CD8-positive, alpha-beta memory T cell (primary cell): ENCODE measurements around the gene MAP3K14. TPM values are rescaled to one million over a fixed set of nuclear protein-coding genes. Genes with fewer than 3 reads are reported as not detected.

ENCODE experiments used
- CTCF ChIA-PET: fragments of 350-600 bp; sonication (Branson Sonifier 250); formaldehyde crosslinking; loops from one replicate; lab custom pipeline; 2021; ENCODE audit warnings: antibody characterized with exemption; lab: Charles Lee
- POLR2A ChIA-PET: fragments of 350-600 bp; sonication (Branson Sonifier 250); formaldehyde crosslinking; loops from one replicate; lab custom pipeline; 2021; ENCODE audit warnings: antibody characterized with exemption; lab: Charles Lee
- DNase-seq, 5 donors: peaks; one replicate each; pipeline versions ENCODE4 v3.0.0 to v3.0.0-alpha.2; 2020 to 2022; ENCODE audit warnings: mixed read lengths in 1 of 5
- H3K27ac ChIP-seq: one replicate; pipeline ENCODE4 v1.7.0; 2013; ENCODE audit warnings: low read depth, mild to moderate bottlenecking, low read length, moderate library complexity
- H3K27me3 ChIP-seq: 2 replicates; pipeline ENCODE4 v1.7.0; 2013; ENCODE audit warnings: low read length, mild to moderate bottlenecking; ENCODE audit not compliant: insufficient read depth, poor library complexity, severe bottlenecking
- H3K36me3 ChIP-seq: 2 replicates; pipeline ENCODE4 v1.7.0; 2013; ENCODE audit warnings: mild to moderate bottlenecking, low read length, moderate library complexity; ENCODE audit not compliant: insufficient read depth
- H3K4me1 ChIP-seq: 2 replicates; pipeline ENCODE4 v1.7.0; 2013; ENCODE audit warnings: mild to moderate bottlenecking, low read length, moderate library complexity; ENCODE audit not compliant: insufficient read depth
- H3K4me3 ChIP-seq: 2 replicates; pipeline ENCODE4 v1.7.0; 2013; ENCODE audit warnings: mild to moderate bottlenecking, low read length
- H3K9me3 ChIP-seq: 2 replicates; pipeline ENCODE4 v1.7.0; 2013; ENCODE audit warnings: mild to moderate bottlenecking, low read length
- H3K27ac Mint-ChIP-seq, 8 donors: one replicate each; pipeline ENCODE4 v1.8.0; 2020 to 2021; ENCODE audit warnings: mixed read lengths in 8 of 8, mild to moderate bottlenecking in 6 of 8, inconsistent platforms in 3 of 8, moderate library complexity in 3 of 8
- H3K27me3 Mint-ChIP-seq, 2 donors: one replicate each; pipeline ENCODE4 v1.8.0; 2020 to 2021; ENCODE audit warnings: mixed read lengths in 2 of 2, mild to moderate bottlenecking in 1 of 2, moderate library complexity in 1 of 2
- H3K36me3 Mint-ChIP-seq, 3 donors: one replicate each; pipeline ENCODE4 v1.8.0; 2020 to 2021; ENCODE audit warnings: mixed read lengths in 3 of 3, inconsistent platforms in 1 of 3, mild to moderate bottlenecking in 1 of 3
- H3K4me1 Mint-ChIP-seq, 3 donors: one replicate each; pipeline ENCODE4 v1.8.0; 2020 to 2021; ENCODE audit warnings: mixed read lengths in 3 of 3, inconsistent platforms in 1 of 3, mild to moderate bottlenecking in 1 of 3
- H3K4me3 Mint-ChIP-seq, 7 donors: one replicate each; pipeline ENCODE4 v1.8.0; 2020 to 2021; ENCODE audit warnings: mixed read lengths in 7 of 7, mild to moderate bottlenecking in 6 of 7, moderate library complexity in 4 of 7, inconsistent platforms in 2 of 7
- H3K9me3 Mint-ChIP-seq, 5 donors: one replicate each; pipeline ENCODE4 v1.8.0; 2020 to 2022; ENCODE audit warnings: mixed read lengths in 5 of 5, mild to moderate bottlenecking in 3 of 5, moderate library complexity in 2 of 5, inconsistent platforms in 1 of 5
- polyA plus RNA-seq: library from polyadenylated mRNA; unstranded; fragments of 300-500 nt; fragmentation: Illumina TruSeq; gene quantifications from one replicate; pipeline ENCODE4 v1.2.3, GENCODE V29; 2021
- total RNA-seq, 2 experiments: library from RNA; stranded (reverse); gene quantifications; one replicate each; pipeline ENCODE4 v1.2.3, GENCODE V29; 2021

MAP3K14 gene
- total and polyA plus RNA-seq, 3 experiments from 2014 or later = 9.0 to 62.4 (median 60.2) TPM

DNA sequence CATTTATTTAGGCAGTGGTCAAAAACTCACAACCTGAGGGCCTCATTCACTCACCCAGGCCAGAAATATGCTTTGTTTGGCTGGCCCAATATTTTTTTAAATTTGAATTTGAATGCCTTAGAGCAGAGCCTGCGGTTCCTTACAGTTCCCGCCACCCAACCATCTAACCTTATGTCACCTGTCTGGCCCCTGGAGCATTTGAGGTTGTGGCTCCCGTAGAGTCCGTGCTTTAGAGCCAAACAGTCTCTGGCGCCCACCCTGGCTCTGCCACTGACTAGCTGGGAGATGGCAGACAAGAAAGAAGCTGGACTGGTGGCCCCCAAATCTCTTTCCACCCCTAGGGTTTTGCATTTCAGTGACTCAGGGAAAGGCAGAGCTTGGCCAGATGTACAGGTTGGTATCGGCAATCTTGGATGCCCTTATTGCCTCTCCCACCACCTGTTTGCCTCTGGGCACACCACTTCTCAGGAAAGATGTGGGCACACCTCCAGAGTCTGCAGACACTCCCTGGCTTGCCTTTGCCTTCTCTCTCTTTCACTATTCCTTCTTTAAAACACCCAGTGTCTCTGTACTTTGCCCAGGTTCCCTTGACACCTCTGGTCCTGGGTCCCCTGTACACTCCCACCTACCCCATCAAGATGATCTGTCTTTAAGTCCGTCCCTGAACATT, 1.9 kb upstream of the MAP3K14 start:
- peaks cover 0 to 14% (median 0%) of the 10 kb centered on the region in 3 donors for H3K36me3 Mint-ChIP-seq
- Histone ChIP-seq H3K36me3 (no peaks in the 10 kb centered on the region), H3K9me3 (no peaks in the 10 kb centered on the region), H3K27ac (no peak overlapping the region), H3K27me3 (no peaks in the 10 kb centered on the region), H3K4me3 (no peak overlapping the region), H3K4me1 (peaks cover 72% of the 10 kb centered on the region)
- H3K4me1 Mint-ChIP-seq = peaks cover 61 to 75% (median 68%) of the 10 kb centered on the region in 3 donors
- peaks cover 0 to 5% of the 10 kb centered on the region in 2 donors for H3K27me3 Mint-ChIP-seq
- no peaks in the 10 kb centered on the region for H3K9me3 Mint-ChIP-seq
- ChIA-PET CTCF (interaction anchor here (0.7 to 4.4 kb wide), 10 partner anchors 8 to 170 kb away, joined by 3 to 47 read pairs (median 6); no protein-coding TSS in a partner anchor), POLR2A (no interaction called here)
- H3K27ac Mint-ChIP-seq = peak overlapping the region; percentile 11 to 98 (median 87)
- H3K4me3 Mint-ChIP-seq = peak overlapping the region in 2 of 7 donors; percentile 14 to 15
- DNase-seq = no peak

- Histone ChIP-seq H3K27ac (peak overlapping the region; percentile 66), H3K36me3 (no peaks in the 10 kb centered on the region), H3K4me1 (peaks cover 86% of the 10 kb centered on the region), H3K4me3 (peak overlapping the region; percentile 81), H3K9me3 (no peaks in the 10 kb centered on the region), H3K27me3 (no peaks in the 10 kb centered on the region)
- peaks cover 0 to 14% (median 0%) of the 10 kb centered on the region in 3 donors for H3K36me3 Mint-ChIP-seq
- H3K27me3 Mint-ChIP-seq = peaks cover 0 to 3% of the 10 kb centered on the region in 2 donors
- H3K4me3 Mint-ChIP-seq = peak overlapping the region; percentile 83 to 96 (median 90)
- DNase-seq = peak; percentile 99 to 100 (median 100)
- peaks cover 75 to 89% (median 82%) of the 10 kb centered on the region in 3 donors for H3K4me1 Mint-ChIP-seq
- ChIA-PET POLR2A (interaction anchor here (0.7 to 3.0 kb wide), 15 partner anchors 10 to 169 kb away, joined by 3 to 26 read pairs (median 5); partner anchors contain the start of genes FMNL1, HEXIM1 and HEXIM2), CTCF (interaction anchor here (0.6 to 4.4 kb wide), 28 partner anchors 9 to 168 kb away, joined by 3 to 47 read pairs (median 5); partner anchors contain the start of genes FMNL1, HEXIM1 and HEXIM2)
- H3K9me3 Mint-ChIP-seq = no peaks in the 10 kb centered on the region
- H3K27ac Mint-ChIP-seq = peak overlapping the region; percentile 83 to 98 (median 94)
Observed at GRCh38 chr17:45317111-45317928, 500 bp upstream of the MAP3K14 start.

- peak in 1 of 5 donors; percentile 27 for DNase-seq
- peaks cover 87% of the 10 kb centered on the region for H3K4me1 ChIP-seq
- H3K27me3 ChIP-seq = no peaks in the 10 kb centered on the region
- CTCF ChIA-PET = interaction anchor here (0.7 to 4.4 kb wide), 13 partner anchors 9 to 166 kb away, joined by 3 to 47 read pairs (median 7); partner anchors contain the start of gene HEXIM1
- H3K9me3 ChIP-seq = no peaks in the 10 kb centered on the region
- H3K27me3 Mint-ChIP-seq = peaks cover 0 to 3% of the 10 kb centered on the region in 2 donors
- peaks cover 0 to 23% (median 0%) of the 10 kb centered on the region in 3 donors for H3K36me3 Mint-ChIP-seq
- no peaks in the 10 kb centered on the region for H3K9me3 Mint-ChIP-seq
- H3K27ac ChIP-seq = peak overlapping the region; percentile 66
- peak overlapping the region; percentile 81 for H3K4me3 ChIP-seq
- peak overlapping the region; percentile 87 to 99 (median 94) for H3K27ac Mint-ChIP-seq
- POLR2A ChIA-PET = interaction anchor here (0.8 to 3.0 kb wide), 12 partner anchors 9 to 269 kb away, joined by 3 to 26 read pairs (median 6); partner anchors contain the start of genes FMNL1, HEXIM1 and HEXIM2
- peak overlapping the region; percentile 88 to 93 (median 90) for H3K4me3 Mint-ChIP-seq
- H3K36me3 ChIP-seq = no peaks in the 10 kb centered on the region
- peaks cover 75 to 89% (median 83%) of the 10 kb centered on the region in 3 donors for H3K4me1 Mint-ChIP-seq
Observed at GRCh38 chr17:45315648-45316433, 979 bp downstream of the MAP3K14 start.

DNA sequence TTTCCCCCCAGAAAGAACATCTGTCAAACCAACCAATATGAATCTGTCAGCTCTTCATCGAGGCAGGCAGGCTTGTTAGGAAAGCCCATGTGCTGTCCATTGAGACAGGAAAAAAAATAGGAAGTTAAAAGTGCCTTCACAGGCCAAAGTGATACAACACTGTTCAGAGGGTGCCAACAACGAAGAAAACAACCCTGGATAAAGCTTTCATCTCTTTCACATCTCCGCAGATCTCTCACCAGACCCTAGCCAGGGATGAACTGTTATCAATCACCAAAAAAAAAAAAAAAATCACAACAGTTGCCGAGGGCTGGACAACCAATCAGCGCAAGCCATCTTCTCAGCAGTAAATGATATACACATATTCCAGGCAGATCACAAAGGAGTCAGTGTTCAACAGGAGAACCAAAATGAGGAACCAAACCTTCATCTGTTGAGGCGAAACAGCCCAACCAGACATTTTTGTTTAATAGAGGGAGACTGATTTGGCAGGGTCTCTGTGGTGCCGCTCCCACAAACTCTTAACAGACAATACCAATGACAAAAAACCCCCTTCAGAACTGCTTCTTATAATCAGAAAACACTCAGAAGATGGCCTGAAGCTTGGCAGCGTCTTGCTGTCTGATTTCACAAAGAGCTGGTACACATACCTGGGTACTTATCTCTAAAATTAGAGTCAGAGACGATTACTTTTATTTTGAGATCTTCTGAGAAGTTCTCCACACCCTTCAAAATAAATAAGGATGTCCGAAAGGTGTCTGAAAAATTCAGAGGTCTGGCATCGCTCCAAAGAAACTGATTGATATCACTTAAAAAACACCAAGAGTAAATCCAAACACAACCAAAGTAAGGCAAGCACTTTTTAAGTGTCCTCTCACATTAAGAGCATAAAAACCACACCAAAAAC, 1.8 kb downstream of the MAP3K14 start:
- peak overlapping the region; percentile 81 for H3K4me3 ChIP-seq
- H3K9me3 Mint-ChIP-seq = no peaks in the 10 kb centered on the region
- H3K36me3 ChIP-seq = no peaks in the 10 kb centered on the region
- no peaks in the 10 kb centered on the region for H3K9me3 ChIP-seq
- H3K4me3 Mint-ChIP-seq = peak overlapping the region; percentile 88 to 93 (median 90)
- ChIA-PET POLR2A (interaction anchor here (0.6 to 3.0 kb wide), 10 partner anchors 12 to 166 kb away, joined by 3 to 26 read pairs (median 4); partner anchors contain the start of genes HEXIM1 and HEXIM2), CTCF (interaction anchor here (1.6 to 5.5 kb wide), 5 partner anchors 38 to 89 kb away, joined by 5 to 42 read pairs (median 15); no protein-coding TSS in a partner anchor)
- H3K4me1 Mint-ChIP-seq = peaks cover 77 to 89% (median 83%) of the 10 kb centered on the region in 3 donors
- peaks cover 0 to 3% of the 10 kb centered on the region in 2 donors for H3K27me3 Mint-ChIP-seq
- H3K36me3 Mint-ChIP-seq = peaks cover 0 to 30% (median 2%) of the 10 kb centered on the region in 3 donors
- H3K27me3 ChIP-seq = no peaks in the 10 kb centered on the region
- peak overlapping the region; percentile 87 to 99 (median 94) for H3K27ac Mint-ChIP-seq
- peaks cover 86% of the 10 kb centered on the region for H3K4me1 ChIP-seq
- peak overlapping the region; percentile 55 for H3K27ac ChIP-seq
- DNase-seq = no peak

DNA sequence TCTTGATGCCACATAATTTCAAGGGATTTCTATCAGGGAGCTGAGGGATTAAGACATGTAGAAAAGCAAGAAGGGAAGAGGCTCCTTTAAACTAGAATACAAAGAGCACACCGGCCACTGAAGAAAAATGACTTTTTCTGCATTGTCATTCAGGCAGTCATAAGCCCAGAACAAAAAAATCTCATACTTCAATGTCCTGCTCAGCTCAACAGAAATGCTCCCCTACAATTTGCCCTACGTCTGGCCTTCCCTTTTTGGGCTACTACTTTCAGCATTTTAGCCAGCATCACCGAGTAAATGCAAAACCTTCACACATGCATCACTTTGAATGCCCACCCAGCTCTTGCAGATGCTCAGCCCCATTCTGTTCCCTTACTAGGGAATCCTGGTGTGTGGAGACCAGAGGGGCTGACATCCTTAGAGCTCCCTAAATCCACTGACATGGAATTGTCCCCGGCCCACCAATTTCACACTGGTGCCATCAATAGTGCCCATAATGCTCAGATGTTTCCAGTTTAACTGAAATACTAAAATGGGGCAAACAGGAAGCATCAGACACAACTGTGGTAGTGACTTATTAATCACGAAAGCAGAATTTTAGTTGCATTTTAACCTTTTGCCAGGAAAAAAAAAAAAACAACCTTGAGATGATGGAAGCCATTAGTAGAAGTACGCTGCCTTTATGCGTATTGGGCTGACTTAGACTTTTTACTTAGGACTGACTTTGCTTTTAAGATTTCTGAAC, 2.7 kb downstream of the MAP3K14 start:
- Histone ChIP-seq H3K27ac (peak overlapping the region; percentile 34), H3K27me3 (no peaks in the 10 kb centered on the region), H3K4me3 (peak overlapping the region; percentile 81), H3K9me3 (no peaks in the 10 kb centered on the region), H3K4me1 (peaks cover 83% of the 10 kb centered on the region), H3K36me3 (no peaks in the 10 kb centered on the region)
- DNase-seq = no peak
- CTCF ChIA-PET = interaction anchor here (0.6 to 5.5 kb wide), 5 partner anchors 30 to 96 kb away, joined by 3 to 42 read pairs (median 5); no protein-coding TSS in a partner anchor
- POLR2A ChIA-PET = interaction anchor here (0.6 to 1.0 kb wide), 5 partner anchors 12 to 93 kb away, joined by 3 to 4 read pairs (median 3); partner anchors contain the start of gene FMNL1
- peaks cover 0 to 36% (median 2%) of the 10 kb centered on the region in 3 donors for H3K36me3 Mint-ChIP-seq
- H3K27me3 Mint-ChIP-seq = peaks cover 0 to 3% of the 10 kb centered on the region in 2 donors
- no peaks in the 10 kb centered on the region for H3K9me3 Mint-ChIP-seq
- H3K4me3 Mint-ChIP-seq = peak overlapping the region; percentile 88 to 93 (median 90)
- H3K4me1 Mint-ChIP-seq = peaks cover 73 to 87% (median 81%) of the 10 kb centered on the region in 3 donors
- peak overlapping the region; percentile 87 to 99 (median 94) for H3K27ac Mint-ChIP-seq

GRCh38 chr17:45313421-45313771, 3.4 kb downstream of the MAP3K14 start:
- Mint-ChIP-seq H3K9me3 (no peaks in the 10 kb centered on the region), H3K36me3 (peaks cover 0 to 40% (median 2%) of the 10 kb centered on the region in 3 donors), H3K27me3 (peaks cover 0 to 3% of the 10 kb centered on the region in 2 donors), H3K4me1 (peaks cover 72 to 82% (median 79%) of the 10 kb centered on the region in 3 donors), H3K4me3 (peak overlapping the region; percentile 88 to 93 (median 90)), H3K27ac (peak overlapping the region; percentile 90 to 100 (median 96))
- Histone ChIP-seq H3K4me1 (peaks cover 82% of the 10 kb centered on the region), H3K9me3 (no peaks in the 10 kb centered on the region), H3K27me3 (no peaks in the 10 kb centered on the region), H3K4me3 (peak overlapping the region; percentile 45), H3K27ac (peak overlapping the region; percentile 34), H3K36me3 (no peaks in the 10 kb centered on the region)
- POLR2A ChIA-PET = interaction anchor here (0.8 to 1.7 kb wide), 4 partner anchors 36 to 93 kb away, joined by 3 to 8 read pairs (median 4); partner anchors contain the start of gene FMNL1
- CTCF ChIA-PET = interaction anchor here (0.8 to 5.5 kb wide), 7 partner anchors 11 to 95 kb away, joined by 3 to 42 read pairs (median 5); no protein-coding TSS in a partner anchor
- no peak for DNase-seq
